Colonic mucosa (tissue), 4 donors: ENCODE results near the gene GALK1. TPM values are rescaled to one million over a fixed set of nuclear protein-coding genes. Genes with fewer than 3 reads are reported as not detected.

Source experiments
- DNase-seq: peaks from one replicate; pipeline ENCODE4 v3.0.0-alpha.2; 2020
- H3K27ac ChIP-seq: fragments of 200-600 bp; one replicate; pipeline ENCODE4 v1.8.0; 2021
- H3K27me3 ChIP-seq: fragments of 200-600 bp; one replicate; pipeline ENCODE4 v1.8.0; 2021
- H3K36me3 ChIP-seq: fragments of 200-600 bp; one replicate; pipeline ENCODE4 v1.8.0; 2021
- H3K4me1 ChIP-seq: fragments of 200-600 bp; one replicate; pipeline ENCODE4 v1.8.0; 2021; ENCODE audit warnings: mild to moderate bottlenecking
- H3K4me3 ChIP-seq: fragments of 200-600 bp; one replicate; pipeline ENCODE4 v1.8.0; 2021
- H3K9ac ChIP-seq, 2 donors: one replicate each; pipeline ENCODE4 v1.7.0; 2013; ENCODE audit warnings: control low read depth in 2 of 2, low read depth in 2 of 2, low read length in 2 of 2
- H3K9me3 ChIP-seq: fragments of 200-600 bp; one replicate; pipeline ENCODE4 v1.8.0; 2021
- intact Hi-C: fragments of 100-400 bp; cut with DNase I; formaldehyde crosslinking; loops from one replicate; pipeline ENCODE4 v1.14.1; 2022
- total RNA-seq, 2 donors: library from RNA; stranded (reverse); fragmentation: NEBNext Ultra II Directional in 1 of 2; extraction: Animal tissue kit (Norgen Biotek cat#: 25700) in 1 of 2; gene quantifications; one replicate each; pipeline ENCODE4 v1.2.1, GENCODE V29; 2021
- TF ChIP-seq, protein P1 (sequence below): fragments of 200-600 bp; IDR thresholded peaks from one replicate; pipeline ENCODE4 v1.8.0; 2022; ENCODE audit warnings: antibody characterized with exemption, mild to moderate bottlenecking
- donor health status: healthy.
- donor health status: DM: no; HTN: no; CAD: no.
- donor health status: DM: no; HTN: no; CAD: no.

GALK1 gene
- total RNA-seq, 2 donors from 2014 or later = 21.3 to 23.6 TPM

DNA sequence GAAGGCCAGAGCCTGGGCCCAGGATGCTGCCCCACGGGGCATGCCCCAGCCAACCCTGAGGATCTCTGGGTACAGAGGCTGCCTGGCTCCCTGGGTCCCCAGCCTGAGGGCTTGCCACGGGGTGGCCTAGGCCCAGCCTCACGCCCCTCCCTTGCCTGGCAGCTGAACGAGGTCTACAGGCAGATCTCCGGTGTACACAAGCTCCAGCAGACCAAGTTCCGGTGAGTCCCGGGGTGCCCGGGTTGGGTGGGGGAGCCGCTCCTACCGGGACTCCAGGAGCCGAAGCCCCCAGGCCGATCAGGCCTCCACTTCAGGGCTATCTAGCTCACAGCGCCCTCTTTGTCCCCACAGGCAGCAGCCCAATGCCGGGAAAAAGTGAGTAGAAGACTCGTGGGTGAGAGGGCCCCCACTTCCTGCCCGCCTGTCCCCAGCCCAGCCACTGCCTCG lies 24.3 kb downstream of the GALK1 start:
- H3K9me3 ChIP-seq = no peaks in the 10 kb centered on the region
- no peak overlapping the region for H3K9ac ChIP-seq

DNA sequence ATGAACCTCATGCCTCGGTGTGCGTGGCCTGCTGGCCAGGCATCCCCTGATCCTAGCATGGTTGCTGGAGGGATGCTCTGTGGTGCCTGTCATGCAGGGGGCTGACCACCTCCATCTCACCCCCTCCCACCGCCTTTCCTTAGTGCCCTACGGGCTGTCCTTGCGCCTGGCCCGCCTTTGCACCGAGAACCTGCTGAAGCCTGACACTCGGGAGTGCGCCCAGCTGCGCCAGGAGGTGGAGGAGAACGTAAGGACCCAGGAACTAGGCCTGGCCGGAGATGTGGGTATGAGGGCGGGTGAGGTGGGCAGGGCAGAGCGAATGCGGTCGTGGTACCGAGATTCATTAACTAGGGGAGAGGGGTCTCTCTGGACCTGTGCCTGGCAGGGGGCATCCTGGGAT lies 24.8 kb downstream of the GALK1 start:
- no peaks in the 10 kb centered on the region for H3K9me3 ChIP-seq
- TF ChIP-seq, protein P1, sequence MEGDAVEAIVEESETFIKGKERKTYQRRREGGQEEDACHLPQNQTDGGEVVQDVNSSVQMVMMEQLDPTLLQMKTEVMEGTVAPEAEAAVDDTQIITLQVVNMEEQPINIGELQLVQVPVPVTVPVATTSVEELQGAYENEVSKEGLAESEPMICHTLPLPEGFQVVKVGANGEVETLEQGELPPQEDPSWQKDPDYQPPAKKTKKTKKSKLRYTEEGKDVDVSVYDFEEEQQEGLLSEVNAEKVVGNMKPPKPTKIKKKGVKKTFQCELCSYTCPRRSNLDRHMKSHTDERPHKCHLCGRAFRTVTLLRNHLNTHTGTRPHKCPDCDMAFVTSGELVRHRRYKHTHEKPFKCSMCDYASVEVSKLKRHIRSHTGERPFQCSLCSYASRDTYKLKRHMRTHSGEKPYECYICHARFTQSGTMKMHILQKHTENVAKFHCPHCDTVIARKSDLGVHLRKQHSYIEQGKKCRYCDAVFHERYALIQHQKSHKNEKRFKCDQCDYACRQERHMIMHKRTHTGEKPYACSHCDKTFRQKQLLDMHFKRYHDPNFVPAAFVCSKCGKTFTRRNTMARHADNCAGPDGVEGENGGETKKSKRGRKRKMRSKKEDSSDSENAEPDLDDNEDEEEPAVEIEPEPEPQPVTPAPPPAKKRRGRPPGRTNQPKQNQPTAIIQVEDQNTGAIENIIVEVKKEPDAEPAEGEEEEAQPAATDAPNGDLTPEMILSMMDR = no peak
- no peak for DNase-seq
- H3K27ac ChIP-seq = no peak overlapping the region
- H3K27me3 ChIP-seq = no peaks in the 10 kb centered on the region
- H3K9ac ChIP-seq = no peak overlapping the region
- H3K36me3 ChIP-seq = peaks cover 8% of the 10 kb centered on the region
- no peak overlapping the region for H3K4me3 ChIP-seq
- intact Hi-C loops = no loop called here
- no peaks in the 10 kb centered on the region for H3K4me1 ChIP-seq

More for the DNA sequence above, 24.3 kb downstream of the GALK1 start:
- H3K27ac ChIP-seq = no peak overlapping the region
- H3K4me3 ChIP-seq = no peak overlapping the region
- TF ChIP-seq, protein P1 = no peak
- intact Hi-C loops = no loop called here
- DNase-seq = no peak
- H3K4me1 ChIP-seq = no peaks in the 10 kb centered on the region
- peaks cover 8% of the 10 kb centered on the region for H3K36me3 ChIP-seq
- no peaks in the 10 kb centered on the region for H3K27me3 ChIP-seq

DNA sequence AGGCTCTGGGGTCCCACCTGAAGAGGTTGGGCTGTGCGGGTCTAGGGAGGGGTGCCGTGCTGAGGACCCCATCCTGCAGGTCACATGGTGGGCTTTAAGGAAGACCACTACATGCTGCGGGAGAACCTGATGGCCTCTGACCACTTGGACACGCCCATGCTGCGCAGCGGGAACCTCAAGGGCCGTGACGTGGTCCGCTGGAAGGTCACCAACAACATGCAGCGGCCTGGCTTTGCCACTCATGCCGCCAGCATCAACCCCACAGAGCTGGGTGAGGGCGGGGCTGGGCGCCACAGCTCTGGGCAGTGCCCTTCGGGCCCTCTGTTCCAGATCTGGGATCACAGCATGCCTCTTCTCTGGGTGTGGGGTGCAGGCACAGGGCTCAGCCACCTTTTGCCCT lies 25.2 kb downstream of the GALK1 start:
- intact Hi-C loops = no loop called here
- Histone ChIP-seq H3K36me3 (peaks cover 8% of the 10 kb centered on the region), H3K9ac (no peak overlapping the region), H3K27me3 (no peaks in the 10 kb centered on the region), H3K9me3 (no peaks in the 10 kb centered on the region), H3K27ac (no peak overlapping the region), H3K4me3 (no peak overlapping the region), H3K4me1 (no peaks in the 10 kb centered on the region)
- TF ChIP-seq, protein P1 = no peak
- no peak for DNase-seq

DNA sequence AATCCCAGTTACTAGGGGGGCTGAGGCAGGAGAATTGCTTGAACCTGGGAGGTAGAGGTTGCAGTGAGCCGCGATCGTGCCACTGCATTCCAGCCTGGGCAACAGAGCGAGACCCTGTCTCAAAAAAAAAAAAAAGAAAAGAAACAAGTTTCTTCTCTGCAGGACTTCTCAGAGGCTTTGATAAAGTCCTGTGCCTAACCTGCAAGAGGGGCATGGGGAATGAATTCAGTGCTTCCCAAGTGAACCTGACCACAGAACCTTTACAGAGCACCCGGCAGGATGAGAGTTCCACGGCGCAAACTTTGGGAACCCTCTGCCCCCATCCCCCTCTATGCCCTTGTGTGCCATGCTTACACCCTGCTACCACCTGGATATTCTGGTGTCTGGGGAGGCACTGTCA lies 25.8 kb downstream of the GALK1 start:
- DNase-seq = no peak
- peaks cover 8% of the 10 kb centered on the region for H3K36me3 ChIP-seq
- no peaks in the 10 kb centered on the region for H3K27me3 ChIP-seq
- H3K4me3 ChIP-seq = no peak overlapping the region
- H3K9me3 ChIP-seq = no peaks in the 10 kb centered on the region
- TF ChIP-seq, protein P1 = no peak
- H3K27ac ChIP-seq = no peak overlapping the region
- no peaks in the 10 kb centered on the region for H3K4me1 ChIP-seq
- intact Hi-C loops = no loop called here
- H3K9ac ChIP-seq = no peak overlapping the region

DNA sequence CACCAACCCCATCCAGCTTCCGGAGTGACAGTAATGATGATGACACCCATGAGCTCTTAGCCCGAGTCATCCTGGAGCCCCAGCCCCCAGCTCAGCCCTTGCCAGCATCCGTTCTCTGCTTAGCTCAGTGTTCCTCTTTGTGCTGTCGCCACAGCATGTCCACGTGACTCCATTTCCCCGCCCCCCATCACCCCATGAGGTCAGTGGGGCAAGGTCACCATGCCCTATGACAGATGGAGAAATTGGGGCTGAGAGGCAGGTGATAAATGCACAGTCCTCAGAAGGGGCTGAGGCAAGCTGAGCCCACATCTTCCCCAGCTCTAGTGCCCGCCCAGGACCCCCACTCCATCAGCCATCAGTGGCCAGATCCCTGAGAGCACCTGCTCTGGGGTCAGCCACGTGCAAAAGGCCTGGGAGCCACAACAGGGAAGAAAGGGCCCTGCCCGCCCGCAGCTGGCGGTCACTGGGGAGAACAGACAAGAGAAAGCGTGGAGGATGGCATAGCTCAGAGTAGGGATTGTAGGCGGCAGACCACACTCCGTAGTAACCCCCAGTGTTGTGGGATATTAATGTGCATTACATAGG lies 26.7 kb downstream of the GALK1 start:
- Histone ChIP-seq H3K36me3 (peaks cover 8% of the 10 kb centered on the region), H3K9ac (no peak overlapping the region), H3K4me1 (no peaks in the 10 kb centered on the region), H3K9me3 (no peaks in the 10 kb centered on the region), H3K27ac (no peak overlapping the region), H3K27me3 (no peaks in the 10 kb centered on the region), H3K4me3 (no peak overlapping the region)
- TF ChIP-seq, protein P1 = no peak
- intact Hi-C loops = no loop called here
- DNase-seq = no peak
